GM19043 (cell line): ENCODE results near the gene PROX1.

Source experiments
- ATAC-seq: cut with Tn5 transposase; IDR thresholded peaks from one replicate; pipeline ENCODE4 v1.9.1; 2021; ENCODE audit warnings: low read depth; ENCODE audit not compliant: unreplicated experiment

The PROX1 gene

GRCh38 chr1:213987927-213988506 is at the start of gene PROX1:
PROX1 (plus strand) TSS chr1:213987973; CDS start chr1:213996536, 8,563 bp downstream.
- ATAC-seq = no peak

GRCh38 chr1:213938776-213939175 is 49.0 kb upstream of the PROX1 start:
- no peak for ATAC-seq

- no peak for ATAC-seq
These were observed 47.9 kb upstream of the PROX1 start for GRCh38 chr1:213939888-213940287.

- no peak for ATAC-seq
These were observed 46.8 kb upstream of the PROX1 start for GRCh38 chr1:213940947-213941346.

- no peak for ATAC-seq
These were observed 45.7 kb upstream of the PROX1 start for GRCh38 chr1:213942061-213942460.

GRCh38 chr1:213947200-213947801 is 40.5 kb upstream of the PROX1 start:
- ATAC-seq = no peak

- ATAC-seq = no peak
These were observed 35.9 kb upstream of the PROX1 start for GRCh38 chr1:213951876-213952275.

- no peak for ATAC-seq
These were observed 34.0 kb upstream of the PROX1 start for GRCh38 chr1:213953806-213954205.

- ATAC-seq = no peak
These were observed 31.4 kb upstream of the PROX1 start for GRCh38 chr1:213956295-213956770.

GRCh38 chr1:213958346-213958745 is 29.4 kb upstream of the PROX1 start:
- no peak for ATAC-seq

GRCh38 chr1:213960963-213961362 is 26.8 kb upstream of the PROX1 start:
- no peak for ATAC-seq

GRCh38 chr1:213962508-213962907 is 25.3 kb upstream of the PROX1 start:
- ATAC-seq = no peak

GRCh38 chr1:213966122-213966521 is 21.7 kb upstream of the PROX1 start:
- no peak for ATAC-seq

GRCh38 chr1:213968146-213968825 is 19.5 kb upstream of the PROX1 start:
- no peak for ATAC-seq

- ATAC-seq = no peak
These were observed 17.7 kb upstream of the PROX1 start for GRCh38 chr1:213969958-213970555.

- no peak for ATAC-seq
These were observed 15.6 kb upstream of the PROX1 start for GRCh38 chr1:213972141-213972540.

GRCh38 chr1:213973129-213973528 is 14.6 kb upstream of the PROX1 start:
- ATAC-seq = no peak

- ATAC-seq = no peak
These were observed 10.9 kb upstream of the PROX1 start for GRCh38 chr1:213976665-213977485.

GRCh38 chr1:213977486-213977842 is 10.3 kb upstream of the PROX1 start:
- ATAC-seq = no peak

- no peak for ATAC-seq
These were observed 9.9 kb upstream of the PROX1 start for GRCh38 chr1:213977909-213978308.
